ENCODE results near the gene CCDC85C.

DNA sequence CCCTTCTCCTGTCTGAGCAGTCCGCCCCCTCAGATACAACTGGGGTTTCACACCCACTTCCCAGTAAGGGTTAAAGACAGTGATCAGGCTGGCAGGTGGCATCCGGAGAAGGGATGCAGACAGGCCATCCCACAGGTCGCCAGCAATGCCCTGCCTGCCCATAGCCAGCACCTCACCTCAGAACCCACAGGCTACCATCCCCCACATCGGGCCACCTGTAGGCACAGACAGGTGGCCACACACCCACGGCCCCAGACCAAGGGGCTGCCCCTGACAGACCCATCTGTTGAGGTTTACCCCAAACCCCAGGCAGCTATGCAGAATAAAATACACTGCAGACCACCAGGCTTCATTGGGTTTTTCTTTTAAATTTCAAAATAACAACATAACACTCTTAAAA, 65.3 kb downstream of the CCDC85C start:
- TF ChIP-seq SIN3A (IDR thresholded peaks at IDR 0.05; ENCODE audit: low read depth, low read length): no peak
- TF ChIP-seq POLR2A (IDR thresholded peaks at IDR 0.05; ENCODE audit: low read depth, low read length): no peak
- no peak for TF ChIP-seq EZH2 (IDR thresholded peaks at IDR 0.05; ENCODE audit: borderline replicate concordance, control insufficient read depth, low read depth, low read length)
- no peak for TF ChIP-seq CTCF (IDR thresholded peaks at IDR 0.05 in 2 of 3, conservative IDR thresholded peaks at IDR 0.05 in 1 of 3; ENCODE audit: control insufficient read depth in 2 of 3, extremely low read depth in 1 of 3, insufficient read depth in 1 of 3, low read depth in 3 of 3, low read length in 3 of 3)
- TF ChIP-seq, protein P1, sequence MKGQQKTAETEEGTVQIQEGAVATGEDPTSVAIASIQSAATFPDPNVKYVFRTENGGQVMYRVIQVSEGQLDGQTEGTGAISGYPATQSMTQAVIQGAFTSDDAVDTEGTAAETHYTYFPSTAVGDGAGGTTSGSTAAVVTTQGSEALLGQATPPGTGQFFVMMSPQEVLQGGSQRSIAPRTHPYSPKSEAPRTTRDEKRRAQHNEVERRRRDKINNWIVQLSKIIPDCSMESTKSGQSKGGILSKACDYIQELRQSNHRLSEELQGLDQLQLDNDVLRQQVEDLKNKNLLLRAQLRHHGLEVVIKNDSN (IDR thresholded peaks at IDR 0.05; ENCODE audit: borderline replicate concordance, extremely low read length, insufficient read depth, low read depth, low read length): no peak
- no peak for TF ChIP-seq STAT1 (conservative IDR thresholded peaks at IDR 0.05)
- no peak for TF ChIP-seq EGR1 (IDR thresholded peaks at IDR 0.05; ENCODE audit: borderline replicate concordance in 1 of 2, low read depth in 2 of 2, low read length in 2 of 2)
- no peak for TF ChIP-seq JUNB (IDR thresholded peaks at IDR 0.05)
- TF ChIP-seq YY1 (IDR thresholded peaks at IDR 0.05; ENCODE audit: low read depth, low read length): no peak

Data from GM12878 (cell line).